Measurements from ENCODE around the gene NUP62CL.

Gene NUP62CL

DNA sequence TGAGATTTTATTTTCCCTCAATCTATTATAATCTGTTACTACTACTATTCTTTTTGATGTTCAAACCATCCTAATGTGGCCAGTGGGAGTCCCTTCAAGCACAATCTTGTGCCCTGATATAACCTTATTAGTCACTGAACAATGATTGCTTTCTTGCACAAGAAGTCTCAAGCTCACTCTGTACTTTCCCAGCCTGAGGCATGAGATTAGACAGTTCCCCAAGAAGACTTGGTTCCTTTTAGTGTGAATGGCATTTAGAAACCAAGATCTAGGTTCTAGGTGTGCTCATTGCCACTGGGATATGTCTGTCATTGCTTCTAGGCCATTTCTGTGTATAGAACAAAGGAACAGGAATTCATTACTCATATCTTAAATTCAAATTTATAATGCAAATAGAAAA, 59.6 kb downstream of the NUP62CL start:
- Histone ChIP-seq H3K9ac (ENCODE audit: low read length in 2 of 2) (no peak overlapping the region), H3K4me3 (ENCODE audit: low read length in 2 of 2) (no peak overlapping the region), H3K36me3 (ENCODE audit: control insufficient read depth in 2 of 2, insufficient read depth in 2 of 2, low read length in 2 of 2) (no peaks in the 10 kb centered on the region), H3K4me1 (ENCODE audit: control insufficient read depth, insufficient read depth, low read length) (no peaks in the 10 kb centered on the region), H3K27ac (ENCODE audit: low read length) (no peak overlapping the region), H3K27me3 (ENCODE audit: control insufficient read depth in 1 of 2, insufficient read depth in 2 of 2, low read length in 2 of 2) (no peaks in the 10 kb centered on the region), H3K9me3 (ENCODE audit: control insufficient read depth in 2 of 2, low read length in 2 of 2) (no peaks in the 10 kb centered on the region)

GRCh38 chrX:107135965-107136307, 70.3 kb downstream of the NUP62CL start:
- no peaks in the 10 kb centered on the region for H3K4me1 ChIP-seq (ENCODE audit: control insufficient read depth, insufficient read depth, low read length)
- no peak overlapping the region for H3K9ac ChIP-seq (ENCODE audit: low read length in 2 of 2)
- H3K9me3 ChIP-seq (ENCODE audit: control insufficient read depth in 2 of 2, low read length in 2 of 2): no peaks in the 10 kb centered on the region
- peaks cover 0 to 6% of the 10 kb centered on the region in 2 donors for H3K27me3 ChIP-seq (ENCODE audit: control insufficient read depth in 1 of 2, insufficient read depth in 2 of 2, low read length in 2 of 2)
- no peak overlapping the region for H3K4me3 ChIP-seq (ENCODE audit: low read length in 2 of 2)
- no peaks in the 10 kb centered on the region for H3K36me3 ChIP-seq (ENCODE audit: control insufficient read depth in 2 of 2, insufficient read depth in 2 of 2, low read length in 2 of 2)
- H3K27ac ChIP-seq (ENCODE audit: low read length): no peak overlapping the region

GRCh38 chrX:107135049-107135964, 70.9 kb downstream of the NUP62CL start:
- H3K27ac ChIP-seq (ENCODE audit: low read length): no peak overlapping the region
- no peaks in the 10 kb centered on the region for H3K9me3 ChIP-seq (ENCODE audit: control insufficient read depth in 2 of 2, low read length in 2 of 2)
- H3K4me3 ChIP-seq (ENCODE audit: low read length in 2 of 2): no peak overlapping the region
- H3K9ac ChIP-seq (ENCODE audit: low read length in 2 of 2): no peak overlapping the region
- H3K27me3 ChIP-seq (ENCODE audit: control insufficient read depth in 1 of 2, insufficient read depth in 2 of 2, low read length in 2 of 2): peaks cover 0 to 6% of the 10 kb centered on the region in 2 donors
- H3K36me3 ChIP-seq (ENCODE audit: control insufficient read depth in 2 of 2, insufficient read depth in 2 of 2, low read length in 2 of 2): no peaks in the 10 kb centered on the region
- no peaks in the 10 kb centered on the region for H3K4me1 ChIP-seq (ENCODE audit: control insufficient read depth, insufficient read depth, low read length)

DNA sequence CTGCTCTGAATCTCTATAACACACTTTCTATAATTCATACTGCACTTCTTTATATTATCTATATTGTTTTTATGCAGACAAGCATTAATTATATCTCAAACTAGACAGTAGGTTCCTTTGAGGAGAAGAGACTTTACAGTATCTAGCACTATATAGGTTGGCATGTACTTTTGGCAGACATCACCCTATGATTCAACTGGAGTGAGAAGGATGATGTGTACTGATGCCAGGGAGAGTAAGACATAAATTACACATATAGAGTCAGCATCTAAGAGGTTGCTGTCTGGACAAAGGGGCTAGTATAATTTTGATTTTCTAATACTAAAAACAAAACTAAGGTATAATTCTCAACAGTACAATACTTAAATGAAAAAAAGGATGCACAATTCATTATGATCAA, 82.5 kb downstream of the NUP62CL start:
- Histone ChIP-seq H3K27me3 (ENCODE audit: control insufficient read depth in 1 of 2, insufficient read depth in 2 of 2, low read length in 2 of 2) (no peaks in the 10 kb centered on the region), H3K9me3 (ENCODE audit: control insufficient read depth in 2 of 2, low read length in 2 of 2) (no peaks in the 10 kb centered on the region), H3K27ac (ENCODE audit: low read length) (no peak overlapping the region), H3K4me3 (ENCODE audit: low read length in 2 of 2) (no peak overlapping the region), H3K4me1 (ENCODE audit: control insufficient read depth, insufficient read depth, low read length) (no peaks in the 10 kb centered on the region), H3K36me3 (ENCODE audit: control insufficient read depth in 2 of 2, insufficient read depth in 2 of 2, low read length in 2 of 2) (no peaks in the 10 kb centered on the region), H3K9ac (ENCODE audit: low read length in 2 of 2) (no peak overlapping the region)

- Histone ChIP-seq H3K9me3 (ENCODE audit: control insufficient read depth in 2 of 2, low read length in 2 of 2) (no peaks in the 10 kb centered on the region), H3K27ac (ENCODE audit: low read length) (no peak overlapping the region), H3K9ac (ENCODE audit: low read length in 2 of 2) (peak overlapping the region in 1 of 2 donors; percentile 60), H3K27me3 (ENCODE audit: control insufficient read depth in 1 of 2, insufficient read depth in 2 of 2, low read length in 2 of 2) (no peaks in the 10 kb centered on the region), H3K4me1 (ENCODE audit: control insufficient read depth, insufficient read depth, low read length) (peaks cover 4% of the 10 kb centered on the region), H3K36me3 (ENCODE audit: control insufficient read depth in 2 of 2, insufficient read depth in 2 of 2, low read length in 2 of 2) (peaks cover 0 to 8% of the 10 kb centered on the region in 2 donors), H3K4me3 (ENCODE audit: low read length in 2 of 2) (peak overlapping the region in 1 of 2 donors; percentile 79)
Observed at GRCh38 chrX:107119283-107119682, 87.0 kb downstream of the NUP62CL start.

DNA sequence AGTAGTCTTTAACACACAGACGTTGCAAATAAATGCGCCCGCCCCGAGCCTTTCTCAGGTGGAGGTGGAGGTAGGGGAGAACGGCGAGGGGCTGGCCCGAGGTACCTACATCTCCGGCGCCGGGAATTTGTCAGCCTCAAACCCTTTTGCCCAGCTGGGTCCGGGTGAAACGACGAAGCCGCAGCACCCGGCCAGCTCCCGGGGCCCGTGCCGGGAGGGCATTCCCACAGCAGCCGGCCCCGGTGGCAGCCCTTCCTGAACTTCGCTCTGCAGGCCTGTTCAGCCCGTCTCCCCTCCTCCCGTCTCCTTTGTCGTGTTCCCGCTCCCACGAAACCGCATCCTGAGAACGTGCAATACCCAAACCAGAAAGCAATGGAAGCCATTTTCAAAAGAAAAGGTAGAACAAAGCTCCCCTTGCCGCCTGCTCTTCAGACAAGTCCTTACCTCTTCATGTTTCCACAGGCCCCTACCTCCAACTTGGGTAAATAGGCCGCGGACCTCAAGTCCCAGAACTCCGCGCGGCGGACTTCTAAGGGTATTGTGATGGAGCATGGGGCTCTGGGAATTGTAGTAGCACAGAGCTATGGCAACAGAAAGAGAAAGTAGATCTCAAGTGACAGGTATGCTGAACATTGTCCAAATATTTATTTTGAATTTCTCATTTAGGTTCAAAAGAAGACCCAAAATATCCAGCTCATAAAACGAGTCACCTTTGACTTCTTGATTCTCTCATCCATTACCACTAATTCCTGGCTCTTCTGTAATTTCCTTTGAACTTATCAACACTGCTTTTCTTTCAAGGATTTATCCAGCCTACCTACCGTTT, 87.7 kb downstream of the NUP62CL start, which contains the start of gene RBM41:
TSS of gene RBM41 (minus strand) at position 501 of the 826 bp plus-strand sequence. CDS start at position 452, 49 bp downstream.
- H3K36me3 ChIP-seq (ENCODE audit: control insufficient read depth in 2 of 2, insufficient read depth in 2 of 2, low read length in 2 of 2): peaks cover 4 to 14% of the 10 kb centered on the region in 2 donors
- H3K27me3 ChIP-seq (ENCODE audit: control insufficient read depth in 1 of 2, insufficient read depth in 2 of 2, low read length in 2 of 2): no peaks in the 10 kb centered on the region
- H3K9me3 ChIP-seq (ENCODE audit: control insufficient read depth in 2 of 2, low read length in 2 of 2): no peaks in the 10 kb centered on the region
- H3K27ac ChIP-seq (ENCODE audit: low read length): no peak within 1 kb of the TSS
- peak within 1 kb of the TSS; percentile 60 to 68 for H3K9ac ChIP-seq (ENCODE audit: low read length in 2 of 2)
- peaks cover 4% of the 10 kb centered on the region for H3K4me1 ChIP-seq (ENCODE audit: control insufficient read depth, insufficient read depth, low read length)
- H3K4me3 ChIP-seq (ENCODE audit: low read length in 2 of 2): peak within 1 kb of the TSS; percentile 75 to 79

GRCh38 chrX:107117993-107118321, 88.3 kb downstream of the NUP62CL start:
- H3K4me1 ChIP-seq (ENCODE audit: control insufficient read depth, insufficient read depth, low read length): peaks cover 4% of the 10 kb centered on the region
- H3K27me3 ChIP-seq (ENCODE audit: control insufficient read depth in 1 of 2, insufficient read depth in 2 of 2, low read length in 2 of 2): no peaks in the 10 kb centered on the region
- H3K9me3 ChIP-seq (ENCODE audit: control insufficient read depth in 2 of 2, low read length in 2 of 2): no peaks in the 10 kb centered on the region
- peaks cover 6 to 14% of the 10 kb centered on the region in 2 donors for H3K36me3 ChIP-seq (ENCODE audit: control insufficient read depth in 2 of 2, insufficient read depth in 2 of 2, low read length in 2 of 2)
- H3K9ac ChIP-seq (ENCODE audit: low read length in 2 of 2): peak overlapping the region; percentile 60 to 68
- H3K4me3 ChIP-seq (ENCODE audit: low read length in 2 of 2): peak overlapping the region; percentile 75 to 79
- no peak overlapping the region for H3K27ac ChIP-seq (ENCODE audit: low read length)

DNA sequence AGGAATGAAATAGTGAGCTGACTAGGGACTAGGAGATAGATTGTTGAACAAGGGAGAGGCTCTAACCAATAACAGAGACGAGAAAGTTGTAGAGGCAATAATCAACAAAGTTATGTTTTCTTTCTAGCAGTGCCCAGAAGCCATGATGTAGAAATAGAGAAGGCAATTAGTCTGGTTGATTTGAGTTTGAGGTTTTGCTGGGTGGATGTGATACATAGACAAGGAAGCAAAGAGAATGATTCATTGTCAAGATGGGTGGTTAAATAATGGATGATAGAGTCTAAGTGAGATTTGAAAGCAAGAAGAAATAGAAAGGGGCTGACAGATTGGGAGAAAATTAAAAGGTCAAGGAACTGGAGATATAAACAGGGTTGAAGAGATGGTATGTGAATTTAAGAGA, 98.8 kb downstream of the NUP62CL start:
- no peak overlapping the region for H3K27ac ChIP-seq (ENCODE audit: low read length)
- no peak overlapping the region for H3K9ac ChIP-seq (ENCODE audit: low read length in 2 of 2)
- H3K36me3 ChIP-seq (ENCODE audit: control insufficient read depth in 2 of 2, insufficient read depth in 2 of 2, low read length in 2 of 2): peaks cover 0 to under 1% of the 10 kb centered on the region in 2 donors
- H3K4me3 ChIP-seq (ENCODE audit: low read length in 2 of 2): no peak overlapping the region
- no peaks in the 10 kb centered on the region for H3K27me3 ChIP-seq (ENCODE audit: control insufficient read depth in 1 of 2, insufficient read depth in 2 of 2, low read length in 2 of 2)
- no peaks in the 10 kb centered on the region for H3K9me3 ChIP-seq (ENCODE audit: control insufficient read depth in 2 of 2, low read length in 2 of 2)
- H3K4me1 ChIP-seq (ENCODE audit: control insufficient read depth, insufficient read depth, low read length): no peaks in the 10 kb centered on the region

- Histone ChIP-seq H3K9ac (ENCODE audit: low read length in 2 of 2) (no peak overlapping the region), H3K36me3 (ENCODE audit: control insufficient read depth in 2 of 2, insufficient read depth in 2 of 2, low read length in 2 of 2) (no peaks in the 10 kb centered on the region), H3K4me1 (ENCODE audit: control insufficient read depth, insufficient read depth, low read length) (no peaks in the 10 kb centered on the region), H3K27ac (ENCODE audit: low read length) (no peak overlapping the region), H3K4me3 (ENCODE audit: low read length in 2 of 2) (no peak overlapping the region), H3K27me3 (ENCODE audit: control insufficient read depth in 1 of 2, insufficient read depth in 2 of 2, low read length in 2 of 2) (no peaks in the 10 kb centered on the region), H3K9me3 (ENCODE audit: control insufficient read depth in 2 of 2, low read length in 2 of 2) (no peaks in the 10 kb centered on the region)
Observed at GRCh38 chrX:107102980-107103379, 103.3 kb downstream of the NUP62CL start.

DNA sequence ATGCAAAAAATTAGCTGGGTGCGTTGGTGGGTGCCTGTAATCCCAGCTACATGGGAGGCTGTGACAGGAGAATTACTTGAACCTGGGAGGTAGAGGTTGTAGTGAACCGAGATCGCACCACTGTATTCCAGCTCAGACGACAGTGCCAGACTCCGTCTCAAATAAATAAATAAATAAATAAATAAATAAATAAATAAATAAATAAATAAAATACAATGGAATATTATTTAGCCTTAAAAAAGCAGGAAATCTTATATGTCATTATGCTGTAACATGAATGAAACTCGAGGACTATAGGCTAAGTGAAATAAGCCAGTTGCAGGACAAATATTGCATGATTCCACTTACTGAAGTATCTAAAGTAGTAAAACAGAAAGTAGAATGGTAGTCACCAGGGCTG, 130.1 kb downstream of the NUP62CL start:
- Histone ChIP-seq H3K36me3 (ENCODE audit: control insufficient read depth in 2 of 2, insufficient read depth in 2 of 2, low read length in 2 of 2) (no peaks in the 10 kb centered on the region), H3K9ac (ENCODE audit: low read length in 2 of 2) (no peak overlapping the region), H3K4me1 (ENCODE audit: control insufficient read depth, insufficient read depth, low read length) (no peaks in the 10 kb centered on the region), H3K4me3 (ENCODE audit: low read length in 2 of 2) (no peak overlapping the region), H3K27ac (ENCODE audit: low read length) (no peak overlapping the region), H3K9me3 (ENCODE audit: control insufficient read depth in 2 of 2, low read length in 2 of 2) (peaks cover 3 to 10% of the 10 kb centered on the region in 2 donors), H3K27me3 (ENCODE audit: control insufficient read depth in 1 of 2, insufficient read depth in 2 of 2, low read length in 2 of 2) (no peaks in the 10 kb centered on the region)

All from stomach smooth muscle (tissue), 2 donors.